Measurements from ENCODE around the gene SCML1. TPM values are rescaled to one million over a fixed set of nuclear protein-coding genes. Genes with fewer than 3 reads are reported as not detected.

Gene SCML1
- total and polyA plus RNA-seq, 10 of the 15 experiments (the other 5 are each of a cell fraction or from before 2014, with no cell fraction given) = 0.62 to 48.3 (median 1.6) TPM

DNA sequence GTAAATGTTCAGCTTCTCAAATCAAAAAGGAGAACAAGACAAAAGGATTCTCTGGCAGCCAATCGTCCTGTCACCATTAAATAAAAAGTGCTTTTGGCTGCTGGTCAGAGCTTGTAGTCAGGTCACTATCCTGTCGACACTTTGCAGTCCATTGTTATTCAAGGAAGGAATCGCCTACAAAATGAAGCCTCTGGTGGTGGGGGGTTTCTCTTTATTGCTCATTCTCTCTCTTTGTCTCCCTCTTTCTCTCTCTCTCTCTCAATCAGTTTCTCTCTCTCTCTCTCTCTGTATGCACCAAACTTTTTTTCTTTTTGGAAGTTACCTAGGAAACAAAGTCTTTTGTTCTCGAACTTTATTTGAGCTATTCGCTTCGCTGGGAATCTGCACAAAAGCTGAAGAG is 17.6 kb upstream of the SCML1 start:
- Histone ChIP-seq H3K27ac (ENCODE audit: control insufficient read depth, insufficient read depth) (no peak overlapping the region), H3K36me3 (ENCODE audit: control insufficient read depth in 2 of 2, insufficient read depth in 2 of 2, low read length in 1 of 2) (no peaks in the 10 kb centered on the region), H3K4me3 (no peak overlapping the region), H3K4me2 (ENCODE audit: control insufficient read depth, insufficient read depth) (no peak overlapping the region), H3K9me3 (replicated peaks; ENCODE audit: control insufficient read depth, insufficient read depth, low read length) (no peaks in the 10 kb centered on the region), H3K9ac (ENCODE audit: control insufficient read depth, insufficient read depth, low read length) (no peak overlapping the region), H4K20me1 (ENCODE audit: control insufficient read depth, insufficient read depth) (no peaks in the 10 kb centered on the region), H2AFZ (ENCODE audit: control insufficient read depth, low read depth, low read length) (no peak overlapping the region), H3K79me2 (ENCODE audit: control insufficient read depth, insufficient read depth, low read length) (no peaks in the 10 kb centered on the region), H3K4me1 (ENCODE audit: control insufficient read depth, insufficient read depth, low read length) (no peaks in the 10 kb centered on the region), H3K27me3 (replicated peaks in 1 of 2; ENCODE audit: control insufficient read depth in 2 of 2, insufficient read depth in 2 of 2, low read length in 1 of 2) (no peaks in the 10 kb centered on the region)
- CTCF ChIA-PET = interaction anchor here (0.6 to 1.0 kb wide), 2 partner anchors 21 to 657 kb away, joined by 3 read pairs; no protein-coding TSS in a partner anchor
- no TSS peak for BruUV-seq (replicated peaks)
- intact Hi-C loops (cut with micrococcal nuclease; ENCODE audit: unreplicated experiment) = no loop called here
- FAIRE-seq (no peak), DNase-seq (ENCODE audit: low read depth, low spot score) (no peak), ATAC-seq (no peak)
- 27% methylated on average over 6 of the region's 6 CpGs for WGBS (ENCODE audit: insufficient coverage, insufficient replicate concordance, low lambda C conversion rate, missing lambda C conversion rate)
- in situ Hi-C loops (cut with MboI) = no loop called here
- SMC1A ChIA-PET (ENCODE audit: uncharacterized antibody, unreplicated experiment) = no interaction called here
- POLR2A ChIA-PET = no interaction called here
- RAD21 ChIA-PET (ENCODE audit: unreplicated experiment) = no interaction called here
- TF ChIP-seq ETV6 (conservative IDR thresholded peaks at IDR 0.05 in 1 of 2, IDR thresholded peaks at IDR 0.05 in 1 of 2; ENCODE audit: borderline replicate concordance in 1 of 2, low read depth in 1 of 2) = no peak
- TF ChIP-seq KAT2A (conservative IDR thresholded peaks at IDR 0.05; ENCODE audit: control insufficient read depth, low read depth, low read length) = no peak
- no peak for TF ChIP-seq MXI1 (IDR thresholded peaks at IDR 0.05; ENCODE audit: low read depth, low read length)
- no peak for TF ChIP-seq ZNF24 (IDR thresholded peaks at IDR 0.05)

DNA sequence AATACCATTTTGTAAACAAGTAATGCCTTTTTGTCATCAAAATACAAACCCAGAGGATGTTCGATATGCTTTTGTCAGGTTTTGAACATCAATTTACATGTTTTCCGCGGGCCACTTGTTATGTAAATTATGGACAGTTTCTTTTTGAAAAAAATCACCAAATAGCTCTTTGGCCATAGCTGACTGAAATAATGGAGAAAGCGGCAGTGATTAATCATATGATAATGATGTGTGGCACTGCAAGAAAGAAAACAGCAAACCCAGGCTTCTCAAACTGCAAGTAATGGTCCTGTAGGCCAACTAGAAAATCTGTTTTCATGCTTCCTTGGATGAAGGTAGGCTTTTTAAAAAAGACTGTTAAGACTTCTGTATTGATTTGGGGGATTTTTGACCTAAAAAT is 15.6 kb upstream of the SCML1 start:
- intact Hi-C loops (cut with micrococcal nuclease; ENCODE audit: unreplicated experiment) = no loop called here
- CTCF ChIA-PET = no interaction called here
- ATAC-seq (no peak), DNase-seq (ENCODE audit: low read depth, low spot score) (no peak), FAIRE-seq (no peak)
- Histone ChIP-seq H2AFZ (ENCODE audit: control insufficient read depth, low read depth, low read length) (no peak overlapping the region), H3K79me2 (ENCODE audit: control insufficient read depth, insufficient read depth, low read length) (no peaks in the 10 kb centered on the region), H4K20me1 (ENCODE audit: control insufficient read depth, insufficient read depth) (no peaks in the 10 kb centered on the region), H3K4me1 (ENCODE audit: control insufficient read depth, insufficient read depth, low read length) (no peaks in the 10 kb centered on the region), H3K36me3 (ENCODE audit: control insufficient read depth in 2 of 2, insufficient read depth in 2 of 2, low read length in 1 of 2) (no peaks in the 10 kb centered on the region), H3K9ac (ENCODE audit: control insufficient read depth, insufficient read depth, low read length) (no peak overlapping the region), H3K4me2 (ENCODE audit: control insufficient read depth, insufficient read depth) (no peak overlapping the region), H3K9me3 (replicated peaks; ENCODE audit: control insufficient read depth, insufficient read depth, low read length) (no peaks in the 10 kb centered on the region), H3K27me3 (replicated peaks in 1 of 2; ENCODE audit: control insufficient read depth in 2 of 2, insufficient read depth in 2 of 2, low read length in 1 of 2) (no peaks in the 10 kb centered on the region), H3K27ac (ENCODE audit: control insufficient read depth, insufficient read depth) (no peak overlapping the region), H3K4me3 (no peak overlapping the region)
- 21% methylated on average over 4 of the region's 4 CpGs for WGBS (ENCODE audit: insufficient coverage, insufficient replicate concordance, low lambda C conversion rate, missing lambda C conversion rate)
- TF ChIP-seq CHD2 (IDR thresholded peaks at IDR 0.05; ENCODE audit: borderline replicate concordance, low read depth, low read length) = no peak
- BruUV-seq (replicated peaks) = no TSS peak
- SMC1A ChIA-PET (ENCODE audit: uncharacterized antibody, unreplicated experiment) = no interaction called here
- POLR2A ChIA-PET = no interaction called here
- RAD21 ChIA-PET (ENCODE audit: unreplicated experiment) = no interaction called here
- in situ Hi-C loops (cut with MboI) = no loop called here
